HG02981 (cell line): ENCODE data around the gene TLCD2.
"Not testable (repeated sequence)": the region's sequence is repeated elsewhere in the genome, so short reads cannot be mapped to it uniquely, and the experiment has no call there.

Experiments used
- ATAC-seq: cut with Tn5 transposase; IDR thresholded peaks from one replicate; pipeline ENCODE4 v1.9.1; 2021; ENCODE audit warnings: mild to moderate bottlenecking, moderate library complexity; ENCODE audit not compliant: unreplicated experiment

TLCD2 gene

DNA sequence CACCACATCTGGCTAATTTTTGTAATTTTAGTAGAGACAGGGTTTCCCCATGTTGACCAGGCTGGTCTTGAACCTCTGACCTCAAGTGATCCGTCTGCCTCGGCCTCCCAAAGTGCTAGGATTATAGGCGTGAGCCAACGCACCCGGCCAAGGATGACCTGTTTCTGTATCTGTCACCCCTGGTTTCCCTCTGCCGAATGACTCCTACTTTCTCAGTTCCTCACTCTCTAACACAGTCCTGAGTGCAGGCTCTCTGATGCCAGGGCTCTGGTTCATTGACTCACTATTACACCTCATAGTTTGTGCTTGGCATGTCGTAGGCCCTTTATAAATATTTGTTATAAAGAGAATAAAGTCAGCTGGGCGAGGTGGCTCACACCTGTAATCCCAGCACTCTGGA lies 14.8 kb downstream of the TLCD2 start:
- no peak for ATAC-seq

DNA sequence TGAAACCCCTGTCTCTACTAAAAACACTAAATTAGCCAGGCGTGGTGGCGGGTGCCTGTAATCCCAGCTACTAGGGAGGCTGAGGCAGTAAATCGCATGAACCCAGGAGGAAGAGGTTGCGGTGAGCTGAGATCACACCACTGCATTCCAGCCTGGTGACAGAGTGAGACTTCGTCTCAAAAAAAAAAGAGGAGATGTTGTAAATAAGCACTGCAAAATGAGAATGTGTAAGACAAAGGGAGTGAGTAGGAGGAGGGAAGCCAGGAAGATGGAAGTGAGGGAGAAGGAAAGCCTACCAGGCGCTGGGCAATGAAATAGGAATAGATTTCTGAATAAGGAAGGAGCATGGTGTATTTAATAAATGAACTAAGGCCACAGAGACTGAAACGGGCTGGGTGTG lies 16.8 kb downstream of the TLCD2 start:
- ATAC-seq: no peak

DNA sequence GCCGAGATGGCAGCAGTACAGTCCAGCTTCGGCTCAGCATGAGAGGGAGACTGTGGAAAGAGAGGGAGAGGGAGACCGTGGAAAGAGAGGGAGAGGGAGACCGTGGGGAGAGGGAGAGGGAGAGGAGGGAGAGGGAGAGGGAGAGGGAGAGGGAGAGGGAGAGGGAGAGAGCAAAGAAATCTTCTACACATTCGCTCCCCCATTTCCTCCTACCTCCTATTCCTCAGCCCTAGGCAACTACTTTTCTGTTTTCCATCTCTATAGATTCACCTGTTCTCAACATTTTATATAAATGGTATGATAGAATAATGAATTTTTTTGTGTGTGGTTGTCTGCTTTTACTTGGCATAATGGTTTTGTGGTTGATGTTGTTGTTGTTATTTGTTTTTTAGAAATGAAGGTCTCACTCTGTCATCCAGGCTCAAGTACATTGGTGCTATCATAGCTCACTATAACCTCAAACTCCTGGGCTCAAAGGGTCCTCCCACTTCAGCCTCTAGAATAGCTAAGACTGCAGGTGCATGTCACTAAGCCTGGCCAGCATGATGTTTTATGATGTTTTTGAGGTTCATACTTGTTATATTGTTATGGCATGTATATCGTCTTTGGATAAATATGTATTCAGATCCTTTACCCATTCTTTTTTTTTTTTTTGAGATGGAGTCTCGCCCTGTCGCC lies 19.5 kb downstream of the TLCD2 start:
- ATAC-seq: no peak

GRCh38 chr17:1688405-1688804 lies 21.8 kb downstream of the TLCD2 start:
- not testable (repeated sequence) for ATAC-seq

GRCh38 chr17:1686086-1686485 lies 24.1 kb downstream of the TLCD2 start:
- ATAC-seq: no peak

DNA sequence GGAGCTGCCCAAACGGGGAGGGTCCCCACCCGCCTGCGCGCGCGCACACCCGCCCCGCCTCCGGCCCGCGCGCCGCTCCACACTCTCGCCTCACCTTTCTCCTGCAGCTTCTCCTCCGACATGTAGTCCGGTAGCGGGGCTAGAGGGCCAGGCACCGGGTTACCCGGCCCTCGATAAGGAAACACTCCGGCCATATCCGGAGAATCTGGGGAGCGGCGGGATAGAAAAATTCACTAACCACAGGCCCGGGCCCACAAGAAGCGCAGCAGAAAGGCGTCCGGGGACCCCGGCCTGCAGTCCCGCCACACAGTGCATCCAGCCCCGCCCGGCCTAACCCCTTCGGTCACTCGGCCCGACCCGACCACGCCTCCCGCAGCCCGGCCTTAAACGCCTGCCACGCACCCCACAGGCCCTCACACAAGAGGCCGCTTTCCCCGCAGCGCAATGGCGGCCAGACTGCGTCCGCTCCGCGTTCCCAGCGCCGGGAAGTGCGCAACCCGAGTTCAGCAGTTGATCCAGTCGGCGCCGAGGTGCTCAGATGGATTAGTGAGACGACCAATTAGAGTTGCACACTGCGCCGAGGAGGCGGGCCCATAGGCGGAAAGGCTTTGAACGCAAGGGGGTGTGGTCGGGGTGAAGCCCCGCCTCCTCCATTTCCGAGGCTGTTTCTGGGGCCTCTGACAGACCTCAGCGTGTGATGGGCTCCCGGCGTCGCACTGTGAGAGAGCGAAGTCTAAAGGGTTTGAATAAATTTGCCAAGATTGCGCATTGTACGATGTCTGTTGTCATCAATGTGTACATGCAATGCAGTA lies 25.6 kb downstream of the TLCD2 start, which contains the start of gene PRPF8:
PRPF8 (minus strand) TSS at position 490 of the 812 bp plus-strand sequence; CDS start at position 194, 296 bp downstream.
- ATAC-seq: peak; percentile 96

- ATAC-seq: no peak
These were observed 26.7 kb downstream of the TLCD2 start for GRCh38 chr17:1683459-1683858.

DNA sequence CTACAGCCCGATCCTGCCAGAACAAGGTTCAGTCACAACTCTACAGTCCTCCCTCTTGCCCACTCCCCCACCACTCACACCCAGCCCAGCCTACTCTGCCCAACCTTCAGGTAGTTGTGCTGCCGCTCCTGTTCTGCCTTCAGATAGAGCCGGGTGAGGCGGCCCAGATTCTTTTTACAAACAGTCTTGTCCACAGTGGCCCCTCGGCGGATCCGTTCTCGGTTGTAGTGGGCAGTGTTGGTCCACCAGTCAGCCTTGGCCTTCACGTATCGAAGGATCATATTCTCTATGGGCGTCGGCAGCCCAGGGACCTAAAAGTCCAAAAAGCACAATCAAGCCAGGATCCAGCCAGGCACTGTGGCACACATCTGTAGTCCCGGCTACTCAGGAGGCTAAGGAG lies 33.8 kb downstream of the TLCD2 start:
- no peak for ATAC-seq

- ATAC-seq: no peak
These were observed 37.0 kb downstream of the TLCD2 start for GRCh38 chr17:1673041-1673785.

DNA sequence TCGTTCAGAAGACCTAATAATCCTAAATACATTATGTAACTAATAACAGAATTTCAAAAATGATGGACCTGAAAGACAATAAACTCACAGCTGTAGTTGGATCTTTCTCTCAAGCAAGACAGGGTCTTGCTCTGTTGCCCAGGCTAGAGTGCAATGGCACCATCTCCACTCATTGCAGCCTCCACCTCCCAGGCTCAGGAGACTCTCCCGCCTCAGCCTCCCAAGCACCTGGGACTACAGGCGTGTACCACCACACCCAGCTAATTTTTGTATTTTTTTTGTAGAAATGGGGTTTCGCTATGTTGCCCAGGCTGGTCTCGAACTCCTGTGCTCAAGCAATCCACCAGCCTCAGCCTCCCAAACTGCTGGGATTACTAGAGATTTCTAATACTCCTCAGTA lies 46.2 kb downstream of the TLCD2 start:
- ATAC-seq: not testable (repeated sequence)

DNA sequence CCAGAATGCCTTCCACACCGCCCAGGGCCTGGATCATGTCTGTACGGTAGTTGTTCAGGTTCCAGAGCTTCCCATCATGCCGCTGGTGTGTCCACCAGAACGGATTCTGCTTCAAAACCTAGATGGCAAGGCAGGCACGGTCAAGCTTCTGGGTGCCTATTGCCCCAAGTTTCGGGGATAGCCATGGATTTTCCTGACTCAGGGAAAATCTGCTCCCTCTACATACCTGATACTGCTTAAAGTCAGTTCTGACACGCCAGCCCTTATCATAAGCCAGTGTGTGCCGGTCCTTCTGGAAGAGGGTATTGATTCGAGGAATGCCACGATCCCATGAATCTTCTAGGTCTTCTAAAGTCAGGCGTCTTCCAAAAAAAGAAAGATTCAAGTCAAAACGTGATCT lies 49.1 kb downstream of the TLCD2 start:
- ATAC-seq: no peak

DNA sequence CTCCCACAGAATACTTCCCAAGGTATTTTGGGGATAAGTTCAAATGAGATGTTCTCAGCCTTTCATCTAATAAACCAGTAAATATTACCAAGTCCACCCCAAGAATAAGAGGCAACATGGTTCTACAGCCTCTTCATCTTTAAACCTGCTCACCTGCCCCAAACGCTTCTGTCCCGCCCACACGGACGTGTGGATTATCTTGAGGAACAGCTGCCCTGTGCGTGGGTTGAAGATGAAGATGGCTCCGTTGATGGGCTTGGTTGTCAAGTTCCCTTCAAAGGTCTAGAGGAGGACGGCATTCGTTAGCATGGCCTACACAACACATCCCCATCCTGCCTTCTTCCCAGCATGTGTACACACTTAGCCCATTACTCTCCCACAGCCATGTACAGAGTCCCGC lies 52.1 kb downstream of the TLCD2 start:
- ATAC-seq: no peak

DNA sequence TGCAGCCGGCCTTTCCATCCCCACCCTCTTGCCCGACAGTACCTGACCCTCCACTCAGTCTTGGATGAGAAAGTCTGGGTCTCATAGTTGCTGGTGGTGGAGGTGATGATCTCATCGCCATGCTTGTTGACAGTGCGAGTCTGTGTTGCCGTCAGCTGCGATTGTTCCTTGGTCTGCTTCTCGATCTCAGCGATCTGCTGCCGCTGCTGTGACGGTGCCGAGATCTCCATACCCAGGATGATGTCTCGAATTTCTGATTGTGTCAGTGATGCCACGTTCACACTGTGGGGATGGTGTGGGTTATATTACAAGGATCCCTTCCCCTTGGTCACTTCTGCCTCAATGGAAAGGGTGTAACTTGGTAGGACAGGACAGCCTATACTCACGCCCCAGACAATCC lies 56.4 kb downstream of the TLCD2 start:
- ATAC-seq: no peak

DNA sequence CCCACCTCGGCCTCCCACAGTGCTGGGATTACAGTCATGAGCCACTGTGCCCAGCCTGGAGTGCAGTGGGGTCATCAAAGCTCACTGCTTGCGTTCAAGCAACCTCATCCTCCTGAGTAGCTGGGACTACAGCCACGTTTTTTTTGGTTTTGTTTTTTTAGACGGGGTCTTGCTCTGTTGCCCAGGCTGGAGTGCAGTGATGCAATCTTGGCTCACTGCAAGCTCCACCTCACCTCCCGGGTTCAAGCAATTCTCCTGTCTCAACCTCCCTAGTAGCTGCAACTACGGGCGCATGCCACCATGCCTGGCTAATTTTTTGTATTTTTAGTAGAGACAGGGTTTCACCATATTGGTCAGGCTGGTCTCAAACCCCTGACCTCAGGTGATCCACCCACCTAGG lies 57.4 kb downstream of the TLCD2 start:
- ATAC-seq: not testable (repeated sequence)
